GM19023 (cell line): ENCODE results near the gene LYVE1.

Source experiments
- ATAC-seq: cut with Tn5 transposase; IDR thresholded peaks from one replicate; pipeline ENCODE4 v1.9.1; 2021; ENCODE audit warnings: mild to moderate bottlenecking, moderate library complexity; ENCODE audit not compliant: unreplicated experiment

LYVE1 gene

GRCh38 chr11:10592331-10592730 is 23.9 kb upstream of the LYVE1 start:
- ATAC-seq: no peak

GRCh38 chr11:10591741-10592140 is 23.3 kb upstream of the LYVE1 start:
- ATAC-seq: no peak

- no peak for ATAC-seq
Observed at GRCh38 chr11:10590218-10590915, 21.9 kb upstream of the LYVE1 start.

- ATAC-seq: no peak
Observed at GRCh38 chr11:10588904-10589303, 20.4 kb upstream of the LYVE1 start.

- ATAC-seq: no peak
Observed at GRCh38 chr11:10587995-10588394, 19.5 kb upstream of the LYVE1 start.

GRCh38 chr11:10587388-10587787 is 18.9 kb upstream of the LYVE1 start:
- no peak for ATAC-seq

GRCh38 chr11:10584071-10584501 is 15.6 kb upstream of the LYVE1 start:
- ATAC-seq: no peak

- no peak for ATAC-seq
Observed at GRCh38 chr11:10581481-10582019, 13.1 kb upstream of the LYVE1 start.

- ATAC-seq: no peak
Observed at GRCh38 chr11:10580623-10581022, 12.2 kb upstream of the LYVE1 start.

- ATAC-seq: no peak
Observed at GRCh38 chr11:10579700-10580099, 11.2 kb upstream of the LYVE1 start.

- ATAC-seq: no peak
Observed at GRCh38 chr11:10576035-10576398, 7.6 kb upstream of the LYVE1 start.

- ATAC-seq: no peak
Observed at GRCh38 chr11:10575346-10576034, 7.0 kb upstream of the LYVE1 start.

- ATAC-seq: no peak
Observed at GRCh38 chr11:10573556-10573955, 5.1 kb upstream of the LYVE1 start.

- no peak for ATAC-seq
Observed at GRCh38 chr11:10573028-10573427, 4.6 kb upstream of the LYVE1 start.

- no peak for ATAC-seq
Observed at GRCh38 chr11:10572533-10572932, 4.1 kb upstream of the LYVE1 start.

GRCh38 chr11:10567446-10567845 is 1.0 kb downstream of the LYVE1 start:
- no peak for ATAC-seq

- no peak for ATAC-seq
Observed at GRCh38 chr11:10566257-10566957, 2.1 kb downstream of the LYVE1 start.

GRCh38 chr11:10565493-10565892 is 3.0 kb downstream of the LYVE1 start:
- no peak for ATAC-seq

GRCh38 chr11:10564696-10565318 is 3.7 kb downstream of the LYVE1 start:
- ATAC-seq: no peak

- no peak for ATAC-seq
Observed at GRCh38 chr11:10564030-10564429, 4.4 kb downstream of the LYVE1 start.

- no peak for ATAC-seq
Observed at GRCh38 chr11:10561947-10562346, 6.5 kb downstream of the LYVE1 start.
